B cell (primary cell): ENCODE measurements around the gene ZNF319. TPM values are rescaled to one million over a fixed set of nuclear protein-coding genes. Genes with fewer than 3 reads are reported as not detected.

Experiments used
- ATAC-seq: fragments of 200-7000 bp; cut with Tn5 transposase; one replicate; pipeline ENCODE4 v1.10.0; 2021; ENCODE audit warnings: low read depth, mild to moderate bottlenecking, moderate number of reproducible peaks, moderate library complexity
- CTCF ChIA-PET: fragments of 350-600 bp; sonication (Branson Sonifier 250); formaldehyde crosslinking; loops from one replicate; lab custom pipeline; 2021; ENCODE audit warnings: antibody characterized with exemption, inconsistent platforms; lab: Charles Lee
- POLR2A ChIA-PET: fragments of 350-600 bp; sonication (Branson Sonifier 250); formaldehyde crosslinking; loops from one replicate; lab custom pipeline; 2021; ENCODE audit warnings: antibody characterized with exemption; lab: Charles Lee
- DNase-seq: peaks from one replicate; pipeline ENCODE4 v3.0.0; 2013
- H2AFZ ChIP-seq: 2 replicates; pipeline ENCODE4 v1.6.1; 2012; ENCODE audit warnings: mild to moderate bottlenecking, low read depth, low read length; ENCODE audit not compliant: insufficient read depth, poor library complexity, severe bottlenecking
- H3K27ac ChIP-seq, 2 donors: 1 replicate in 1 of 2; 2 replicates in 1 of 2; pipeline ENCODE4 v1.5.1; 2012 to 2013; ENCODE audit warnings: low read length in 2 of 2, mild to moderate bottlenecking in 2 of 2, moderate library complexity in 1 of 2
- H3K27me3 ChIP-seq, 4 experiments: fragments of 200-600 bp in 1 of 4; sonication (generic) in 1 of 4; replicated peaks in 1 of 4; 1 replicate in 2 of 4; 2 replicates in 2 of 4; pipeline versions ENCODE4 v1.6.1 to v1.7.0; 2013 to 2016; ENCODE audit warnings: low read length in 3 of 4, mild to moderate bottlenecking in 2 of 4, mixed read lengths in 1 of 4, moderate library complexity in 1 of 4; ENCODE audit not compliant: insufficient read depth in 4 of 4, control insufficient read depth in 3 of 4; ENCODE audit errors: control extremely low read depth in 1 of 4
- H3K36me3 ChIP-seq, 2 experiments: replicated peaks in 1 of 2; 1 replicate in 1 of 2; 2 replicates in 1 of 2; pipeline versions ENCODE4 v1.6.1 to v1.7.1; 2013; ENCODE audit warnings: low read length in 1 of 2; ENCODE audit not compliant: insufficient read depth in 2 of 2, control insufficient read depth in 1 of 2; ENCODE audit errors: control extremely low read depth in 1 of 2, extremely low read depth in 1 of 2
- H3K4me1 ChIP-seq, 2 donors: fragments of 200-600 bp in 1 of 2; sonication (generic) in 1 of 2; 1 replicate in 1 of 2; 2 replicates in 1 of 2; pipeline versions ENCODE4 v1.5.1 to v1.6.1; 2013 to 2017; ENCODE audit warnings: low read length in 2 of 2; ENCODE audit not compliant: control insufficient read depth in 2 of 2, insufficient read depth in 2 of 2
- H3K4me2 ChIP-seq: replicated peaks from 2 replicates; pipeline ENCODE3; 2012; ENCODE audit warnings: mild to moderate bottlenecking, low read depth, low read length; ENCODE audit not compliant: poor library complexity, severe bottlenecking
- H3K4me3 ChIP-seq, 5 experiments: fragments of 200-600 bp in 1 of 5; sonication (generic) in 1 of 5; 1 replicate in 3 of 5; 2 replicates in 2 of 5; pipeline versions ENCODE4 v1.5.1 to v1.7.0; 2011 to 2016; ENCODE audit warnings: low read length in 4 of 5, mild to moderate bottlenecking in 4 of 5, low read depth in 2 of 5, control low read depth in 1 of 5, moderate library complexity in 1 of 5; ENCODE audit not compliant: insufficient read depth in 1 of 5; ENCODE audit errors: control extremely low read depth in 1 of 5, extremely low read depth in 1 of 5
- H3K79me2 ChIP-seq: fragments of 200-600 bp; sonication (generic); one replicate; pipeline ENCODE4 v1.6.0; 2016; ENCODE audit warnings: low read length; ENCODE audit not compliant: control insufficient read depth, insufficient read depth
- H3K9ac ChIP-seq: fragments of 200-600 bp; sonication (generic); 2 replicates; pipeline ENCODE4 v1.6.1; 2017; ENCODE audit warnings: mild to moderate bottlenecking, low read length, moderate library complexity
- H3K9me3 ChIP-seq, 3 donors: one replicate each; pipeline versions ENCODE4 v1.6.1 to v1.7.1; 2013; ENCODE audit warnings: low read length in 2 of 3; ENCODE audit not compliant: control insufficient read depth in 2 of 3, insufficient read depth in 1 of 3; ENCODE audit errors: control extremely low read depth in 1 of 3
- H4K20me1 ChIP-seq: 2 replicates; pipeline ENCODE4 v1.6.0; 2012; ENCODE audit warnings: mild to moderate bottlenecking, low read length; ENCODE audit not compliant: insufficient read depth, control insufficient read depth, poor library complexity, severe bottlenecking
- H3K27ac Mint-ChIP-seq: one replicate; pipeline ENCODE4 v1.8.0; 2021; ENCODE audit warnings: mixed read lengths
- H3K27me3 Mint-ChIP-seq: one replicate; pipeline ENCODE4 v1.8.0; 2021; ENCODE audit warnings: mixed read lengths
- H3K4me1 Mint-ChIP-seq: one replicate; pipeline ENCODE4 v1.8.0; 2021; ENCODE audit warnings: mixed read lengths
- H3K4me3 Mint-ChIP-seq: one replicate; pipeline ENCODE4 v1.8.0; 2021; ENCODE audit warnings: mixed read lengths
- H3K9me3 Mint-ChIP-seq: one replicate; pipeline ENCODE4 v1.8.0; 2022; ENCODE audit warnings: mixed read lengths; ENCODE audit not compliant: insufficient read depth
- CTCF ChIP-seq: fragments of 200-600 bp; IDR thresholded peaks from one replicate; pipeline ENCODE4 v1.8.0; 2022; ENCODE audit warnings: antibody characterized with exemption, mild to moderate bottlenecking
- EZH2 ChIP-seq: IDR thresholded peaks from 2 replicates; pipeline ENCODE4 v1.6.1; 2012; ENCODE audit warnings: borderline replicate concordance, low read depth, mild to moderate bottlenecking, moderate library complexity, low read length; ENCODE audit not compliant: insufficient read depth, poor library complexity, severe bottlenecking
- WGBS: methylation state at CpG from one replicate; pipeline ENCODE4 v1.1.5; 2013; ENCODE audit warnings: missing lambda C conversion rate; ENCODE audit not compliant: insufficient coverage; 5-methylcytosine and 5-hydroxymethylcytosine counted together
- intact Hi-C: fragments of 100-400 bp; cut with micrococcal nuclease; formaldehyde crosslinking; loops from one replicate; pipeline ENCODE4 v1.10.0; 2022
- polyA plus RNA-seq: library from polyadenylated mRNA; depleted of rRNA; stranded (reverse); fragments of >200 nt; gene quantifications from 2 replicates; pipeline ENCODE4 v1.2.3, GENCODE V29; 2012
- total RNA-seq, 2 donors: library from RNA; stranded (reverse); fragments of 120-200 nt in 1 of 2; gene quantifications; 1 replicate in 1 of 2; 2 replicates in 1 of 2; pipeline versions ENCODE4 v1.2.3 to v1.2.4, GENCODE V29; 2013 to 2022

The ZNF319 gene
- total and polyA plus RNA-seq, 2 donors (not counting 1 experiment from before 2014, with no cell fraction given) = 12.4 to 15.1 TPM

- Histone ChIP-seq H3K27ac (no peak overlapping the region), H2AFZ (peak overlapping the region; percentile 86), H4K20me1 (no peaks in the 10 kb centered on the region), H3K9me3 (peaks cover 0 to 10% (median 0%) of the 10 kb centered on the region in 3 donors), H3K36me3 (no peaks in the 10 kb centered on the region), H3K9ac (peak overlapping the region; percentile 76), H3K4me2 (peak overlapping the region; percentile 95), H3K27me3 (peaks cover 0 to 14% (median 6%) of the 10 kb centered on the region in 4 experiments), H3K79me2 (no peaks in the 10 kb centered on the region), H3K4me1 (peaks cover 7 to 16% of the 10 kb centered on the region in 2 donors), H3K4me3 (peak overlapping the region; percentile 49 to 69 (median 63))
- Mint-ChIP-seq H3K27me3 (peaks cover 10% of the 10 kb centered on the region), H3K4me1 (peaks cover 18% of the 10 kb centered on the region), H3K27ac (peak overlapping the region; percentile 78), H3K4me3 (peak overlapping the region; percentile 93), H3K9me3 (no peaks in the 10 kb centered on the region)
- ChIA-PET CTCF (interaction anchor here (1.3 kb wide), 1 partner anchor 15 kb away, joined by 4 read pairs; the partner anchor contains the start of gene ZNF319), POLR2A (interaction anchor here (0.7 kb wide), 1 partner anchor 183 kb away, joined by 14 read pairs; no protein-coding TSS in a partner anchor)
- intact Hi-C loops = loop anchor here (1.0 kb wide), 2 partner anchors 17 to 145 kb away; partner anchors contain the start of genes CFAP20 and USB1
- peak; percentile 90 for DNase-seq
- TF ChIP-seq EZH2 (no peak), CTCF (no peak)
- peak; percentile 99 for ATAC-seq
- 12% methylated on average over 63 of the region's 64 CpGs for WGBS
Measured at GRCh38 chr16:57984443-57985203, 15.8 kb downstream of the ZNF319 start.

GRCh38 chr16:57982385-57982784, 18.1 kb downstream of the ZNF319 start:
- H3K9ac ChIP-seq = no peak overlapping the region
- DNase-seq = no peak
- ChIA-PET POLR2A (no interaction called here), CTCF (no interaction called here)
- H2AFZ ChIP-seq = no peak overlapping the region
- TF ChIP-seq EZH2 = no peak
- no peak for TF ChIP-seq CTCF
- Mint-ChIP-seq H3K27me3 (peaks cover 15% of the 10 kb centered on the region), H3K9me3 (no peaks in the 10 kb centered on the region), H3K4me1 (peaks cover 18% of the 10 kb centered on the region), H3K4me3 (no peak overlapping the region), H3K27ac (no peak overlapping the region)
- 100% methylated on average over 2 of the region's 5 CpGs for WGBS
- no peaks in the 10 kb centered on the region for H4K20me1 ChIP-seq
- H3K4me1 ChIP-seq = peaks cover 7 to 16% of the 10 kb centered on the region in 2 donors
- no peaks in the 10 kb centered on the region for H3K79me2 ChIP-seq
- no peak overlapping the region for H3K27ac ChIP-seq
- peaks cover 0 to 14% (median 6%) of the 10 kb centered on the region in 4 experiments for H3K27me3 ChIP-seq
- no peak overlapping the region for H3K4me3 ChIP-seq
- peaks cover 0 to 10% (median 0%) of the 10 kb centered on the region in 3 donors for H3K9me3 ChIP-seq
- no peak for ATAC-seq
- no peaks in the 10 kb centered on the region for H3K36me3 ChIP-seq
- intact Hi-C loops = no loop called here
- no peak overlapping the region for H3K4me2 ChIP-seq
